ENCODE data around the gene MTSS2. TPM values are rescaled to one million over a fixed set of nuclear protein-coding genes. Genes with fewer than 3 reads are reported as not detected.

MTSS2 gene
- total RNA-seq, 1 donor from 2014 or later: 57.1 TPM

- no peak overlapping the region for H3K27ac Mint-ChIP-seq
- H3K36me3 Mint-ChIP-seq (ENCODE audit: insufficient read depth): peaks cover 18% of the 10 kb centered on the region
- TF ChIP-seq, protein P1, sequence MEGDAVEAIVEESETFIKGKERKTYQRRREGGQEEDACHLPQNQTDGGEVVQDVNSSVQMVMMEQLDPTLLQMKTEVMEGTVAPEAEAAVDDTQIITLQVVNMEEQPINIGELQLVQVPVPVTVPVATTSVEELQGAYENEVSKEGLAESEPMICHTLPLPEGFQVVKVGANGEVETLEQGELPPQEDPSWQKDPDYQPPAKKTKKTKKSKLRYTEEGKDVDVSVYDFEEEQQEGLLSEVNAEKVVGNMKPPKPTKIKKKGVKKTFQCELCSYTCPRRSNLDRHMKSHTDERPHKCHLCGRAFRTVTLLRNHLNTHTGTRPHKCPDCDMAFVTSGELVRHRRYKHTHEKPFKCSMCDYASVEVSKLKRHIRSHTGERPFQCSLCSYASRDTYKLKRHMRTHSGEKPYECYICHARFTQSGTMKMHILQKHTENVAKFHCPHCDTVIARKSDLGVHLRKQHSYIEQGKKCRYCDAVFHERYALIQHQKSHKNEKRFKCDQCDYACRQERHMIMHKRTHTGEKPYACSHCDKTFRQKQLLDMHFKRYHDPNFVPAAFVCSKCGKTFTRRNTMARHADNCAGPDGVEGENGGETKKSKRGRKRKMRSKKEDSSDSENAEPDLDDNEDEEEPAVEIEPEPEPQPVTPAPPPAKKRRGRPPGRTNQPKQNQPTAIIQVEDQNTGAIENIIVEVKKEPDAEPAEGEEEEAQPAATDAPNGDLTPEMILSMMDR (IDR thresholded peaks at IDR 0.05; ENCODE audit: unreplicated experiment): no peak
- no peak overlapping the region for H3K4me3 Mint-ChIP-seq (ENCODE audit: low read depth)
- H3K9me3 Mint-ChIP-seq (ENCODE audit: low read depth): peaks cover 11% of the 10 kb centered on the region
- DNase-seq (ENCODE audit: low spot score, unreplicated experiment): no peak
- peaks cover 6% of the 10 kb centered on the region for H3K4me1 Mint-ChIP-seq (ENCODE audit: low read depth)
- H3K27me3 Mint-ChIP-seq: no peaks in the 10 kb centered on the region
These were observed 30.1 kb upstream of the MTSS2 start for GRCh38 chr16:70715860-70716357.

DNA sequence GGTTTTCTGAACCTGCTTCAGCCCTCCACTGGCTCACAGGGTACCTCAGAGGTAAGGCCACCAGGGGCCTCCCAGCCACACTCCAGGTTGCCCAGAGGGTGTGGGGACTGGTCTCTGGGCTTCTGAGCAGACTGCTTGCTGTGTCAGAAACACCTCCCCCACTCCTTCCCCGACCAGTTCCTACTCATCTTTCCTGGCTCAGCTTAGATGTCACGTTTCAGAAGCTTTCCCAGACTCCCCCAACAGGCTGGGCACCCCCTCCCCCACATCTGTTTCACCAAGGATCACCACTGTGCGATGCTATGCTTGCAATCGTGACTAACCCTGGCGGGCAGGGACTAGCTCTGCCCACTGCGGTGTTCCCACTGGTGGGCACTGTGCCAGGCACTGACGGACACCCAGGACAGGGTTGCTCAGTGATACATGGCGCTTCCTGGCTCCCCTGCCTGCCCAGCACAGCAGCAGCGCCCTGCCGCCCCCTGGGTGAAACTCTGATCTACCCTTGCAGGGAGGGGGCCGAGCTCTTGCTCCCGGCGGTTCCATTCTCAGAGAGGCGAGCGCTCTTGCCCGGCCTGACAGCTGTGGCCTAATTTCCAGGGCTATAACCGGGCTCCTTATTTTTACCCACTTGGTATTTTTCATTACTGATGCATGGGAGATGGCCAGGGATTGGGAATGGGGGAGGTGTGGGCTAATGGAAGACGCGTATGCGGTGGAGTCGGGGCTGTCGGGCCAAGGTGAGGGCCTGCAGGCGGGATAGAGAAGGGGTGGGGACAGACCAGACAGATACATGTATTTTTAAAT lies 29.4 kb upstream of the MTSS2 start:
- Mint-ChIP-seq H3K27ac (no peak overlapping the region), H3K36me3 (ENCODE audit: insufficient read depth) (peaks cover 11% of the 10 kb centered on the region), H3K27me3 (no peaks in the 10 kb centered on the region), H3K4me1 (ENCODE audit: low read depth) (peaks cover 6% of the 10 kb centered on the region), H3K9me3 (ENCODE audit: low read depth) (peaks cover 11% of the 10 kb centered on the region), H3K4me3 (ENCODE audit: low read depth) (no peak overlapping the region)
- TF ChIP-seq, protein P1 (IDR thresholded peaks at IDR 0.05; ENCODE audit: unreplicated experiment): no peak
- DNase-seq (ENCODE audit: low spot score, unreplicated experiment): no peak

DNA sequence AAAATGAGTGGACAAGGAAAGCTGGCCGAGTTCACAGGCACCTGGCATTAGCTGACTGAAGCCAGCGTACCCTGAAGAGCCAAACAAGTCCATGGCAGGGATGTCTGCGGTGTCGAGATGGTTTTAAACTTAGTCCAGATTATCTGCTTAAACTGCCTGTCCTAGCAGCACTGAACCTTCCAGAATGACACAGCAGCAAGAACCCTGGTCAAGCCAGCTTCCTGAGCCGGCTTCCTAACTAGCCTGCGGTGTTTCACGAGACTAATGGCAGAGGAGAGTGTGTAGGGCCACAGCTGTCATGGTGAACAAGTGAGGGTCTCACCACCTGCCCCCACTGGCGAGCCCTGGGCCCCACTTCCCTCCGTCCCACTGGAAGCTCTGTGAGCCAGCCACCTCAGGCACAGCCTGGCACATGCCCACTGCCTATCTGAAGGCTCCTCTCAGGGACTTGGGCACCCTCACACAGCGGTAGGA lies 28.8 kb upstream of the MTSS2 start:
- no peak overlapping the region for H3K4me3 Mint-ChIP-seq (ENCODE audit: low read depth)
- no peaks in the 10 kb centered on the region for H3K27me3 Mint-ChIP-seq
- peaks cover 5% of the 10 kb centered on the region for H3K36me3 Mint-ChIP-seq (ENCODE audit: insufficient read depth)
- peaks cover 4% of the 10 kb centered on the region for H3K9me3 Mint-ChIP-seq (ENCODE audit: low read depth)
- peaks cover 6% of the 10 kb centered on the region for H3K4me1 Mint-ChIP-seq (ENCODE audit: low read depth)
- no peak overlapping the region for H3K27ac Mint-ChIP-seq
- no peak for DNase-seq (ENCODE audit: low spot score, unreplicated experiment)
- TF ChIP-seq, protein P1 (IDR thresholded peaks at IDR 0.05; ENCODE audit: unreplicated experiment): no peak

GRCh38 chr16:70713824-70714223 lies 28.0 kb upstream of the MTSS2 start:
- no peak for DNase-seq (ENCODE audit: low spot score, unreplicated experiment)
- H3K36me3 Mint-ChIP-seq (ENCODE audit: insufficient read depth): no peaks in the 10 kb centered on the region
- H3K4me1 Mint-ChIP-seq (ENCODE audit: low read depth): peaks cover 6% of the 10 kb centered on the region
- no peaks in the 10 kb centered on the region for H3K9me3 Mint-ChIP-seq (ENCODE audit: low read depth)
- no peak overlapping the region for H3K27ac Mint-ChIP-seq
- H3K4me3 Mint-ChIP-seq (ENCODE audit: low read depth): no peak overlapping the region
- no peaks in the 10 kb centered on the region for H3K27me3 Mint-ChIP-seq
- TF ChIP-seq, protein P1 (IDR thresholded peaks at IDR 0.05; ENCODE audit: unreplicated experiment): no peak

GRCh38 chr16:70713342-70713741 lies 27.5 kb upstream of the MTSS2 start:
- peaks cover 8% of the 10 kb centered on the region for H3K4me1 Mint-ChIP-seq (ENCODE audit: low read depth)
- no peak overlapping the region for H3K27ac Mint-ChIP-seq
- TF ChIP-seq, protein P1 (IDR thresholded peaks at IDR 0.05; ENCODE audit: unreplicated experiment): no peak
- no peaks in the 10 kb centered on the region for H3K9me3 Mint-ChIP-seq (ENCODE audit: low read depth)
- H3K27me3 Mint-ChIP-seq: no peaks in the 10 kb centered on the region
- DNase-seq (ENCODE audit: low spot score, unreplicated experiment): no peak
- H3K36me3 Mint-ChIP-seq (ENCODE audit: insufficient read depth): no peaks in the 10 kb centered on the region
- H3K4me3 Mint-ChIP-seq (ENCODE audit: low read depth): no peak overlapping the region

Measured in progenitor cell of endocrine pancreas (in vitro differentiated cells).